Stimulated activated naive B cell treated with anti-CD40 and anti-IgM and Interleukin-4, amounts not matched to agents 10 μg/mL and 1 μg/mL and 100 μg/mL, for 72 hours (primary cell): ENCODE measurements around the gene MYO3B.

ENCODE experiments used
- ATAC-seq, 2 donors: fragments of 150-1000 bp; cut with Tn5 transposase; replicated peaks; 2 replicates each; pipeline ENCODE4 v1.10.0; 2021; ENCODE audit warnings: moderate library complexity in 1 of 2
- DNase-seq: peaks from one replicate; pipeline ENCODE4 v3.0.0; 2021
- H3K27ac Mint-ChIP-seq: one replicate; pipeline ENCODE4 v1.8.0; 2022; ENCODE audit warnings: mild to moderate bottlenecking, mixed read lengths
- H3K27me3 Mint-ChIP-seq, 2 donors: one replicate each; pipeline ENCODE4 v1.8.0; 2022; ENCODE audit warnings: mixed read lengths in 2 of 2
- H3K36me3 Mint-ChIP-seq, 2 donors: one replicate each; pipeline ENCODE4 v1.8.0; 2022; ENCODE audit warnings: mixed read lengths in 2 of 2, mild to moderate bottlenecking in 1 of 2
- H3K4me1 Mint-ChIP-seq, 2 donors: one replicate each; pipeline ENCODE4 v1.8.0; 2022; ENCODE audit warnings: mixed read lengths in 2 of 2, mild to moderate bottlenecking in 1 of 2
- H3K4me3 Mint-ChIP-seq, 2 donors: one replicate each; pipeline ENCODE4 v1.8.0; 2022; ENCODE audit warnings: mild to moderate bottlenecking in 2 of 2, mixed read lengths in 2 of 2, moderate library complexity in 1 of 2
- H3K9me3 Mint-ChIP-seq, 2 donors: one replicate each; pipeline ENCODE4 v1.8.0; 2022; ENCODE audit warnings: mixed read lengths in 2 of 2, mild to moderate bottlenecking in 1 of 2

Gene MYO3B, protein sequence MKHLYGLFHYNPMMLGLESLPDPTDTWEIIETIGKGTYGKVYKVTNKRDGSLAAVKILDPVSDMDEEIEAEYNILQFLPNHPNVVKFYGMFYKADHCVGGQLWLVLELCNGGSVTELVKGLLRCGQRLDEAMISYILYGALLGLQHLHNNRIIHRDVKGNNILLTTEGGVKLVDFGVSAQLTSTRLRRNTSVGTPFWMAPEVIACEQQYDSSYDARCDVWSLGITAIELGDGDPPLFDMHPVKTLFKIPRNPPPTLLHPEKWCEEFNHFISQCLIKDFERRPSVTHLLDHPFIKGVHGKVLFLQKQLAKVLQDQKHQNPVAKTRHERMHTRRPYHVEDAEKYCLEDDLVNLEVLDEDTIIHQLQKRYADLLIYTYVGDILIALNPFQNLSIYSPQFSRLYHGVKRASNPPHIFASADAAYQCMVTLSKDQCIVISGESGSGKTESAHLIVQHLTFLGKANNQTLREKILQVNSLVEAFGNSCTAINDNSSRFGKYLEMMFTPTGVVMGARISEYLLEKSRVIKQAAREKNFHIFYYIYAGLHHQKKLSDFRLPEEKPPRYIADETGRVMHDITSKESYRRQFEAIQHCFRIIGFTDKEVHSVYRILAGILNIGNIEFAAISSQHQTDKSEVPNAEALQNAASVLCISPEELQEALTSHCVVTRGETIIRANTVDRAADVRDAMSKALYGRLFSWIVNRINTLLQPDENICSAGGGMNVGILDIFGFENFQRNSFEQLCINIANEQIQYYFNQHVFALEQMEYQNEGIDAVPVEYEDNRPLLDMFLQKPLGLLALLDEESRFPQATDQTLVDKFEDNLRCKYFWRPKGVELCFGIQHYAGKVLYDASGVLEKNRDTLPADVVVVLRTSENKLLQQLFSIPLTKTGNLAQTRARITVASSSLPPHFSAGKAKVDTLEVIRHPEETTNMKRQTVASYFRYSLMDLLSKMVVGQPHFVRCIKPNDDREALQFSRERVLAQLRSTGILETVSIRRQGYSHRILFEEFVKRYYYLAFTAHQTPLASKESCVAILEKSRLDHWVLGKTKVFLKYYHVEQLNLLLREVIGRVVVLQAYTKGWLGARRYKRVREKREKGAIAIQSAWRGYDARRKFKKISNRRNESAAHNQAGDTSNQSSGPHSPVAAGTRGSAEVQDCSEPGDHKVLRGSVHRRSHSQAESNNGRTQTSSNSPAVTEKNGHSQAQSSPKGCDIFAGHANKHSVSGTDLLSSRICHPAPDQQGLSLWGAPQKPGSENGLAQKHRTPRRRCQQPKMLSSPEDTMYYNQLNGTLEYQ (N-terminal part only)

DNA sequence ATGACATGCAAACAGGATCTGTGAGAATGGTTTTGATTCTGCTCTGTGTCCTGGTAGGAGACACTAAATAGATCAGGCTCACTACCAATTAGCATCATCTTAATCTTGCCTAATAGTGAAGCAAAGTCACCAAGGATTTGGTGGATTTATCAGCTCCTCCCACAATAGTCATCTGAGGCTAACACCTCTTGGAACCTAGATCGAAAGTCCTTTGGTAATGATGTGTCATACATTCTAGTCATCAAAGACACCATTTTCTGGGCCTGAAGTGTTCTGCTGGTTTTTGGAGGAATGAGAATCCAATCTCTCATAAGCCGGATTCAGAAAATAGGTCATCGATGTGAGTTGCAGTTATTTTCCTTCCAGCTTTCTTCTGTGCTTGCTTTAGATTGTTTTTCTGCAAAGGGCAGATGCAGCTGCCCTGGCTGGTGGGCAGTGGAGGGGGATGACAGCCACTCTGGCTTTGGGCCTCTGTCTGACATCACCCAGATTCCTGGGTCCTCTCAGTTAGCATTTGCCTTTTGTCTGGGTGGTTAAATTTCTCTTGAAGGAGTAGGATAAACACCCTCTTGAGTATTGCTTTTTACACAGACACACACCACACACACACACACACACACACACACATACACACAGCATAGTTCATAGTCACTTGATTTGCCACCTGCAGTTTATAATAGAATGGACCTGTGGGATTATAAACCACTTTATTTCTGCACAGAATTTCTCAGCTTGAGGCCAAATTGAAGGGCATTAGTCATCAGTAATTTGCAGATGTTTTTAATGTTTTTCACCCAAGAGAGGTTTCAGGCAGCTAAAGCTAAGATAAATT, at the start of gene MYO3B:
Gene MYO3B, plus strand, starts transcription at position 198 of the 832 bp plus-strand sequence. Its CDS starts 141 bp downstream, at position 339.
- Mint-ChIP-seq H3K4me1 (no peaks in the 10 kb centered on the region), H3K36me3 (no peaks in the 10 kb centered on the region), H3K27me3 (no peaks in the 10 kb centered on the region), H3K9me3 (no peaks in the 10 kb centered on the region), H3K4me3 (no peak within 1 kb of the TSS), H3K27ac (no peak within 1 kb of the TSS)
- DNase-seq (no peak), ATAC-seq (no peak)

DNA sequence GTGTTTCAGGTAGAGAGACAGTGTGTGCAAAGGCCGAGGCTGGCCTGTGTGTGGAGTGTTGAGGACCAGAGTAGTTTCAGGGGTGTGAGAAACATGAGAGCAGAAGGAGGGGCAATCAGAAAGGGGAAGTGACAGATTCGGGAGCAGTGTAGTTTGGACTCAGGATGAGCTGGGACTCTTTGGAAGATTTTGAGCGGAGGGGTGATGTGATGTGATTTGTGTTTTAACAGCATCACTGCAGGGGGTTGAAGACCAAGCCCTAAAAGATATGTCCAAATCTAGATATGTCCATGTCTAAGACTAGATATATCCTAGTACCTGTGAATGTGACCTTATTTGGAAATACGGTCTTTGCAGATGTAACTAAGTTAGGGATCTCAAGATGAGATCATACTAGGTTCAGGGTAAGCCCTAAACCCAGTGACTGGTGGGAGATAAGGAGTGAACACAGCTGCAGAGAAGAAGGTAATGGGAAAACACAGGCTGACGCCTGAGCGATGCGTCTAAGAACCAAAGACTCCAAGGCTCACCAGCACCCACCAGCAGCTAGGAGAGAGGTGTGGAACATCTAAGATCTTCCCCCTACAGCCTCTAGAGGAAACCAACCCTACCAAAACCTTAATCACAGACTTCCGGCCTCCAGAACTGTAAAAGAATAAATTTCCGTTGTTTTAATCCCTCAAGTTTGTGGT, 38.5 kb upstream of the MYO3B start:
- H3K9me3 Mint-ChIP-seq = no peaks in the 10 kb centered on the region
- H3K4me1 Mint-ChIP-seq = peaks cover 0 to 2% of the 10 kb centered on the region in 2 donors
- H3K36me3 Mint-ChIP-seq = no peaks in the 10 kb centered on the region
- DNase-seq = no peak
- no peak for ATAC-seq
- no peak overlapping the region for H3K4me3 Mint-ChIP-seq
- H3K27me3 Mint-ChIP-seq = no peaks in the 10 kb centered on the region
- H3K27ac Mint-ChIP-seq = no peak overlapping the region

DNA sequence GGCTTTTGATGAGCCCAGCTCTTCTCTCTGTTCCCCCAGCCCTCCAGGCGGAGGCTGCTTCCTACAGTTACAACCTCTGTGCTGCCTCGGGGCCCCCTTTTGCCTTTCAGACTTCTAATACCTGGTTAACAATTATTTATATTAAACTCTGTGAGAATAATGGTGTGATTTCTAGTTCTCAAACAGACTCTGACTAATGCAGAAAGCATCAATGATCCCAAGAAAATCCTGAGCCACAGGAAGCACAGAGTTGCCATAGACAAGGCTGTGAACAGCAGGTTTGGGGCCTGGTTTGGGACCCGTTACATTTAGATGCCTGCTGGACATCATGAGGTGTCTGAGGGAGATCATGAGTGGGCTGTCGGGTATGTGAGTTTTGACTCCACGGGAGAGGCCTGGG, 37.4 kb upstream of the MYO3B start:
- H3K4me1 Mint-ChIP-seq = peaks cover 0 to 2% of the 10 kb centered on the region in 2 donors
- no peaks in the 10 kb centered on the region for H3K9me3 Mint-ChIP-seq
- H3K27me3 Mint-ChIP-seq = no peaks in the 10 kb centered on the region
- H3K4me3 Mint-ChIP-seq = no peak overlapping the region
- DNase-seq (no peak), ATAC-seq (no peak)
- no peak overlapping the region for H3K27ac Mint-ChIP-seq
- no peaks in the 10 kb centered on the region for H3K36me3 Mint-ChIP-seq

DNA sequence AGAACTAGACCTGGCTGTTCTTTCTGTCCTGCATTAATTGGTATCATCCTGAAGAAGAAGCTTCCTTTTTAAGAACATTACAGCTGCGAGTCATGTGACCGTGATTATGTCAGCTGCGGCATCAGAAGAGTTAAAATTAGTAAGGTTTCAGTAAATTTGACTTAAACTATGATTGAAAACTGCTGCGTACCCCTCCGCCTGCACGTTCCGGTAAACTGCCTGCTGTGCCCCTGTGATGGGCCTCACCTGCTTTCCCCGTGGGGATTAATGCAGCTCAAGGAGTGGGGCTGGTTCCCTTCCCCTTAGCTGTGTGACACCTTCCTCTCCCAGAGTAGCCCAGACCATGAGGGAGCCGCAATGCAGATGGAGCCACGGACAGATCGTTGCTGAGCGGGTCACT, 36.1 kb upstream of the MYO3B start:
- no peaks in the 10 kb centered on the region for H3K9me3 Mint-ChIP-seq
- H3K27ac Mint-ChIP-seq = no peak overlapping the region
- peaks cover 0 to 2% of the 10 kb centered on the region in 2 donors for H3K4me1 Mint-ChIP-seq
- H3K27me3 Mint-ChIP-seq = no peaks in the 10 kb centered on the region
- no peak overlapping the region for H3K4me3 Mint-ChIP-seq
- DNase-seq (no peak), ATAC-seq (no peak)
- H3K36me3 Mint-ChIP-seq = no peaks in the 10 kb centered on the region

DNA sequence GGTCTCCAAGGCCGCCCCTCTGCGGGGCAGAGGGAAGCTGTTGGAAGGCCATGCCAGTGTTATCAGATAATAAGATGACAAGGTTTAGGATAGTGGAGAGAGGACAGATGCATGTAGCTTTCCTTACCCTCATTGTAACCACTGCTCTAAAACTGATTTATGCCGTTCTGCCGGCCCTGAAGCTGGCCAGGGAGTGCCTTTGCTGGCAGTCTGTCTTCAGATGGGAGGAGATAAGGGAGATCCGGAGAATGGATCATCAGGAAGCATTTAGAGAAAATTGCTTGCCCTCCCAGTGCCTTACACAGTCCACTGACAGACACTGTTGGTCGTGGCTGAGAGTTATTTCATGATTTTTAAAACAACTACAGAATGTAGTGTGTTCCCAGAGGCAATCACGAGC, 35.4 kb upstream of the MYO3B start:
- ATAC-seq = no peak
- H3K4me1 Mint-ChIP-seq = peaks cover 0 to 2% of the 10 kb centered on the region in 2 donors
- H3K27ac Mint-ChIP-seq = no peak overlapping the region
- H3K27me3 Mint-ChIP-seq = no peaks in the 10 kb centered on the region
- no peak for DNase-seq
- no peaks in the 10 kb centered on the region for H3K36me3 Mint-ChIP-seq
- H3K9me3 Mint-ChIP-seq = no peaks in the 10 kb centered on the region
- no peak overlapping the region for H3K4me3 Mint-ChIP-seq

DNA sequence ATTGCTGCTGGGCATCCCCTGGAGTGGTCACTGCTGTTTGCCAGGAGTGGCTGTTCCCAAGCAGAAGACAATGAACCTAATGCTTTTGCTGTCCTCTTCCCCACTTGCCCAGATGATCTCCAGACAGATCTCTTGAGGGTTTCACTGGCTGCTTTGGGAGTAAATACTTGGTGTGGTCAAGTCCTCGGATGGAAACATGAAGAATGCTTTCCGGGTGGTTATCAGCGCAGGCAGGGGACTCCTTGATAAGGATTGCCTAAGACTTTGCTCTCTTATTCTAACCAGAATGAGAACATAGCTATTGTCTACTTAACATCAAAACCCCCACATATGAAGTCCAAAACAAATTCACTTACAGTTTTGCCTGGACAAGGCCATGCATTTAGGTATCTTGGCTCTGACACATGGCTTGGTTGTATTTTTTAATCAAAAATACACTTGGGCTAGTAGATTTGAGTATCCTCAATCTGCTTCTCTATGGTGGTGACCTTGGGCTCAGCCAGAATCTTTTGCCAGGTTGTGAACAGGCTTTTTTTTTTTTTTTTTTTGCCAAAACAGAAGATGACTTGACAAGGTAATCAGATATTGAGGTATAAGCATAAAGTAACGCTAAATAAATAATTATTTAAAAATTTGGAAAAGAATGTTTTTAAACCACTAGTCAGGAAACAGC, 34.8 kb upstream of the MYO3B start:
- Mint-ChIP-seq H3K4me1 (peaks cover 0 to 2% of the 10 kb centered on the region in 2 donors), H3K36me3 (no peaks in the 10 kb centered on the region), H3K9me3 (no peaks in the 10 kb centered on the region), H3K4me3 (no peak overlapping the region), H3K27me3 (no peaks in the 10 kb centered on the region), H3K27ac (no peak overlapping the region)
- no peak for ATAC-seq
- no peak for DNase-seq

DNA sequence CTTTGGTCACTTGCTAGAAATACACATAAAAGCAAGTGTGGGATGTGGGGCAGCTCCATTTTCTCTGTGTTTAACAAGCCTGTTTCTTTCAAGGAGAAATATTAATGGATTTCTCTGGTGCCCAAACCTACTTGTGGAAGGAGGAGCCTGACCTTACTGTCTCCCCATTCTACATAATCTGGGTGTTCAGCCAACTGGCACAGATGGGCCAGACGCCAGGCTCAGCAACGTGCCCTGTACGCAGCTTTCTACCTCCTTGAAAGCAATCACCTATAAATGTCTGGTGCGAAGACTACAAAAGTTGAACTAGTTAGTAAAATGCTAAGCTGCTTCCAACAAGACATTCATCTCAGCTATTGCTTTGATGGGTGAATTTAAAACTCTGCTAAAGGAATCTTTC, 33.2 kb upstream of the MYO3B start:
- no peak for ATAC-seq
- no peaks in the 10 kb centered on the region for H3K27me3 Mint-ChIP-seq
- H3K9me3 Mint-ChIP-seq = no peaks in the 10 kb centered on the region
- no peaks in the 10 kb centered on the region for H3K4me1 Mint-ChIP-seq
- no peak for DNase-seq
- H3K36me3 Mint-ChIP-seq = no peaks in the 10 kb centered on the region
- H3K4me3 Mint-ChIP-seq = no peak overlapping the region
- H3K27ac Mint-ChIP-seq = no peak overlapping the region

DNA sequence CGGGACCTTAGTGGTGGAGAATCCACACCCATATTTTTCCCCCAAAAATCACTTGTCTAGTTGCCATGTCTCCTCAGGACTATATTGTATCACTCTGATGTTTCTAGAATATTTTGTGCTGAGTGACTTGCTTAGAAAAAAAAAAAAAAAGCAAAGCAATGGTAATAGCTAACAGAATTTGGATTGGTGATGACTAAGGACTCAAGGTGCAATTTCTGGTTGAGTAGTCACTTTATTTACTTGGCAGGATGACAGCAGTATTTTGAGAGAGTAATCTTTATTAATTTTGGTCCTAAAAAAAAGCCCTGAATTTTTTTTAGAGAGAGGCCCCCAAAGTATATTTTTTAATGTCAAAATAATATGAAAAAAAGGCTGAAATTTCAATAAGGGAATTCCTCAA, 32.8 kb upstream of the MYO3B start:
- no peak for ATAC-seq
- Mint-ChIP-seq H3K9me3 (no peaks in the 10 kb centered on the region), H3K27me3 (no peaks in the 10 kb centered on the region)

DNA sequence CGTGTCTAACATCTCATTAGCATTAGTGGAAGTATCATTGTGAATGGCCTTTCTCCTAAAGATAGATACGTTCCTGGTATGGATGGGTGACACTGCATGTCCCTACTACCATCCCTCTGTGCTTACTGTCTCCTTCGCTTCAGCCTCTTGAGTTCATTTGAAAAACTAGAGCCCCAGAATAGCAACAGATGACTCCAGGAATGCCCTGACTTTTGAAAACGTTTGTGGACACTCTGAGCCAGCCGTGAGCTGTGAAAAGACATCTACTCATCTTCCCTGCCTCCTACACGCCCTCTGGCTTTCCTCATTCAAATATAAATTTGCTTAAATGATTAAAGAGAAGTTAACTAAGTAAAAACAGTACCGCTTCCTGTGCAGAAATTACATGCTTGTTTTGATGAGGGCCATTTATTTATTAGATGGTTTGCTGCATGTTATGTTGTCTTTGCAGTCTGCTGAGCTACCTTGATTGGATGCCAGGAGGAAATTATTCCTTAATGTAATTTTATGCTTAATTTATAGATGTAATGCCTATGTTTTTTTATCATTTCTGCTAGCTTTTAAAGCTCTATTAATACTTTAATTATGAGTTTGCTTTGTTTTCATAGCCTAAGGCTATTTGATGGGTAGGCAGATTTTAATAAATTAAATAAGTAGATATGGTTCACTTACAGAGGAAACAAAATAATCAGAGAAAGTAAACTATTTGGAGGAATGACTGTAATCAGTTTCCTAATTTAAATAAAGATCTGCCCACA, 32.1 kb upstream of the MYO3B start:
- ATAC-seq = no peak
- no peaks in the 10 kb centered on the region for H3K9me3 Mint-ChIP-seq

More for the DNA sequence above, 32.8 kb upstream of the MYO3B start:
- H3K4me1 Mint-ChIP-seq = no peaks in the 10 kb centered on the region
- H3K27ac Mint-ChIP-seq = no peak overlapping the region
- no peak overlapping the region for H3K4me3 Mint-ChIP-seq
- no peak for DNase-seq
- H3K36me3 Mint-ChIP-seq = no peaks in the 10 kb centered on the region

DNA sequence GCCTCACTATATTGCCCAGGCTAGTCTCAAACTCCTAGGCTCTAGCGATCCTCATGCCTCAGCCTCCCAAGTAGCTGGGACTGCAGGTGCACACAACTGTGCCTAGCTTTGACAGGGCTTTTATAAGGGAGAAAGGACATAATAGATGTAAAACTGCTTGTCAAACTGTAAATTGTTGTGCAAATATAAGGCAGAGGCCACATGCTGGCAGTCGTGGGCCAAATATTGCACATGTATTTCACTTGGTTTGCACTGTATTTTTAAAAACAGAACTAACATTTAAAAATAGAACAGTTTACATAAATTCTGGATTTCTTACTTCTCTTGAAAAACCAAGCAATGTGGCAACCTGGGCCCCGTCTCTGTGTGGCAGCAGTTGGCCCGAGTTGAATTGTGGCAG, 31.2 kb upstream of the MYO3B start:
- ATAC-seq = no peak
- H3K27me3 Mint-ChIP-seq = no peaks in the 10 kb centered on the region

More for the DNA sequence above, 32.1 kb upstream of the MYO3B start:
- Mint-ChIP-seq H3K4me1 (no peaks in the 10 kb centered on the region), H3K4me3 (no peak overlapping the region), H3K27me3 (no peaks in the 10 kb centered on the region), H3K36me3 (no peaks in the 10 kb centered on the region), H3K27ac (no peak overlapping the region)
- DNase-seq = no peak

DNA sequence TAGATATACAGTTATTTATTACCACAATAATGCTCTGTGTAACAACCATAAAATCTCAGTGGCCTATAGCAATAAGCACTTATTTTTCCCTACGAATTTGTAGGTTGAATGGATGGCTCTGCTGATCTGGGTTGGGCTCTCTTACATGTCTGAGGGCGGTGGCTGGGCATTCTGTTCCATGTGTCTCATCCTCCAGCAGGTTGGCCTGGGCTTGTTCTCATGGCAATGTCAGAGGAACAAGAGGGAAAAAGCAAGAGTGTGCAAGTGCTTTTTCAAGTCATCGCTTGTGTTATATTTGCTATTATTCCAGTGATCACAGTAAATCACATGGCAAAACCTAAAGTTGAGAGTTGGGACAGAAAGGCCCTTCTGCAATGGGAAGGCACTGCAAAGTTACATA, 30.4 kb upstream of the MYO3B start:
- ATAC-seq (no peak), DNase-seq (no peak)
- no peak overlapping the region for H3K4me3 Mint-ChIP-seq
- H3K36me3 Mint-ChIP-seq = no peaks in the 10 kb centered on the region
- no peak overlapping the region for H3K27ac Mint-ChIP-seq
- H3K9me3 Mint-ChIP-seq = no peaks in the 10 kb centered on the region
- H3K4me1 Mint-ChIP-seq = no peaks in the 10 kb centered on the region
- H3K27me3 Mint-ChIP-seq = no peaks in the 10 kb centered on the region

More for the DNA sequence above, 31.2 kb upstream of the MYO3B start:
- no peaks in the 10 kb centered on the region for H3K36me3 Mint-ChIP-seq
- no peaks in the 10 kb centered on the region for H3K9me3 Mint-ChIP-seq
- H3K27ac Mint-ChIP-seq = no peak overlapping the region
- H3K4me3 Mint-ChIP-seq = no peak overlapping the region
- DNase-seq = no peak
- no peaks in the 10 kb centered on the region for H3K4me1 Mint-ChIP-seq

DNA sequence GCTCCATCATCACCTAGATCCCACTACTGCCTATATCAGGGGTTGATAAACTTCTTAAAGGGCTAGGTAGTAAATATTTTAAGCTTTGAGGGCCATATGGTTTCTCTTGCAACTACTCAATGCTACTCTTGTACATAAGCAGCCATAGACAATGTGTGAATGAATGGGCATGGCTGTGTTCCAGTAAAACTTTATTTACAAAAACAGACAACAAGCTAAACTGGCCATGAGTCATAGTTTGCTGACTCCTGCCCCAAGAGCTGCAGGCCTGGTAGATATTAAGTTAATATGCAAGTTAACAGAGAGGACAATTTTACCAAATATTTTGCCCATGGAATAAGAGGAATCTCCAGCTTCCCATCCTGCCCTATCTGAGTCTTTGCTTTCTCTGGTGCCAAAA, 29.8 kb upstream of the MYO3B start:
- Mint-ChIP-seq H3K27me3 (no peaks in the 10 kb centered on the region), H3K9me3 (no peaks in the 10 kb centered on the region), H3K36me3 (no peaks in the 10 kb centered on the region), H3K4me1 (no peaks in the 10 kb centered on the region), H3K4me3 (no peak overlapping the region), H3K27ac (no peak overlapping the region)
- no peak for DNase-seq
- ATAC-seq = no peak
